Measurements from ENCODE around the gene SYPL2.

DNA sequence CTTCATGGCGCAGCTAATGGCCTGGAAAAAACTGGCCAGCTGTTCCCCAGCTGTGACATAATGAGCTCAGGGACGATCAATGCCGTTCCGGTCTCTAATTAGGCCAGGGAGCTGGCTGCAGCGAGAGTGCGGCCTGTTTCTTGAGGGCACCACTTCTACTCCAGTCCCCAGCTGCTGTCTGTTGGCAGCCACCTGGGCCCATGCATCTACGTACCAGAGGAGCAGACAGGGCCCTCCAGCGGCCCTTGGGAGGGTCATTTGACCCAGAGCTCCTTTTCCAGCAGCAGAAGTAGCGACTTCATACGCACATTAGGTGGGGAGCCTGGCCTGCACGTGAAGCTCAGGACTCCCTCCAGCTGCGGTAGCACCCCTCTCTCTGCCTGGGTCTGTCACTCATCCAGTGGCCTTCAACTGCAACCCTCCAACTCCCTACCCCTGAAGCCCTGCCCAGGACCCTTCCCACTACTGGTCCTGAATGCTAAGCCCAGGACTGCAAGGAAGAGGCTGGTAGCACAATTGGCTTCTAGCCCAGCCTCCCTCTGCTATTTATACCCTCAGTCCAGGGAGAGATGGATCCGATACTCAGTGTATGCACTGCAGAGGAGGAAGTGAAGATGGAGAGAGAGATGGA lies 64.2 kb downstream of the SYPL2 start:
- TF ChIP-seq, protein P1, sequence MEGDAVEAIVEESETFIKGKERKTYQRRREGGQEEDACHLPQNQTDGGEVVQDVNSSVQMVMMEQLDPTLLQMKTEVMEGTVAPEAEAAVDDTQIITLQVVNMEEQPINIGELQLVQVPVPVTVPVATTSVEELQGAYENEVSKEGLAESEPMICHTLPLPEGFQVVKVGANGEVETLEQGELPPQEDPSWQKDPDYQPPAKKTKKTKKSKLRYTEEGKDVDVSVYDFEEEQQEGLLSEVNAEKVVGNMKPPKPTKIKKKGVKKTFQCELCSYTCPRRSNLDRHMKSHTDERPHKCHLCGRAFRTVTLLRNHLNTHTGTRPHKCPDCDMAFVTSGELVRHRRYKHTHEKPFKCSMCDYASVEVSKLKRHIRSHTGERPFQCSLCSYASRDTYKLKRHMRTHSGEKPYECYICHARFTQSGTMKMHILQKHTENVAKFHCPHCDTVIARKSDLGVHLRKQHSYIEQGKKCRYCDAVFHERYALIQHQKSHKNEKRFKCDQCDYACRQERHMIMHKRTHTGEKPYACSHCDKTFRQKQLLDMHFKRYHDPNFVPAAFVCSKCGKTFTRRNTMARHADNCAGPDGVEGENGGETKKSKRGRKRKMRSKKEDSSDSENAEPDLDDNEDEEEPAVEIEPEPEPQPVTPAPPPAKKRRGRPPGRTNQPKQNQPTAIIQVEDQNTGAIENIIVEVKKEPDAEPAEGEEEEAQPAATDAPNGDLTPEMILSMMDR (IDR thresholded peaks at IDR 0.05; ENCODE audit: low read depth, low read length, poor library complexity, severe bottlenecking) = no peak
- TF ChIP-seq EZH2phosphoT487 (IDR thresholded peaks at IDR 0.05; ENCODE audit: borderline replicate concordance, low read length) = no peak
